MM.1S (cell line): ENCODE measurements around the gene TMCC1.
A peak's percentile ranks its signal among the peaks of the same experiment; 100 is the strongest.

ENCODE experiments used
- DNase-seq: peaks from one replicate; pipeline ENCODE4 v3.0.0-alpha.2; 2015
- H2AFZ ChIP-seq: fragments of 300-600 bp; sonication (generic); 2 replicates; pipeline ENCODE4 v1.6.0; 2016; ENCODE audit warnings: antibody characterized with exemption, low read length
- H3F3A ChIP-seq: fragments of 300-600 bp; sonication (generic); 2 replicates; pipeline ENCODE4 v1.6.1; 2016; ENCODE audit warnings: mild to moderate bottlenecking, antibody characterized with exemption, low read length, moderate library complexity, mixed read lengths; ENCODE audit not compliant: insufficient read depth
- H3K27ac ChIP-seq: fragments of 300-600 bp; sonication (generic); 2 replicates; pipeline ENCODE4 v1.5.1; 2016; ENCODE audit warnings: mild to moderate bottlenecking, low read length
- H3K27me3 ChIP-seq: fragments of 300-600 bp; sonication (generic); replicated peaks from 2 replicates; pipeline ENCODE4 v1.6.0; 2016; ENCODE audit warnings: low read length; ENCODE audit not compliant: insufficient read depth
- H3K36me3 ChIP-seq: fragments of 300-600 bp; sonication (generic); replicated peaks from 2 replicates; pipeline ENCODE4 v1.6.1; 2016; ENCODE audit warnings: mild to moderate bottlenecking, low read length, mixed read lengths; ENCODE audit not compliant: insufficient read depth
- H3K4me1 ChIP-seq: fragments of 300-600 bp; sonication (generic); 2 replicates; pipeline ENCODE4 v1.6.1; 2016; ENCODE audit warnings: low read length, mixed read lengths
- H3K4me2 ChIP-seq: fragments of 300-600 bp; sonication (generic); 2 replicates; pipeline ENCODE4 v1.6.0; 2016; ENCODE audit warnings: low read depth, low read length
- H3K4me3 ChIP-seq: fragments of 300-600 bp; sonication (generic); 2 replicates; pipeline ENCODE4 v1.5.1; 2016; ENCODE audit warnings: low read length, mixed read lengths
- H3K79me2 ChIP-seq: fragments of 300-600 bp; sonication (generic); 2 replicates; pipeline ENCODE4 v1.6.1; 2016; ENCODE audit warnings: mixed run types, low read length, mixed read lengths
- H3K9ac ChIP-seq: fragments of 300-600 bp; sonication (generic); 2 replicates; pipeline ENCODE4 v1.6.1; 2016; ENCODE audit warnings: low read length, mixed read lengths
- H3K9me2 ChIP-seq: fragments of 300-600 bp; sonication (generic); replicated peaks from 2 replicates; pipeline ENCODE4 v1.6.1; 2016; ENCODE audit warnings: mild to moderate bottlenecking, low read length, mixed read lengths; ENCODE audit not compliant: insufficient read depth
- H3K9me3 ChIP-seq: fragments of 300-600 bp; sonication (generic); replicated peaks from 2 replicates; pipeline ENCODE4 v1.6.1; 2016; ENCODE audit warnings: mild to moderate bottlenecking, low read length, mixed read lengths; ENCODE audit not compliant: insufficient read depth
- H4K20me1 ChIP-seq: fragments of 300-600 bp; sonication (generic); 2 replicates; pipeline ENCODE4 v1.6.1; 2016; ENCODE audit warnings: mild to moderate bottlenecking, low read length, moderate library complexity, mixed read lengths; ENCODE audit not compliant: insufficient read depth
- CTCF ChIP-seq: fragments of 300-600 bp; sonication (generic); IDR thresholded peaks from 2 replicates; pipeline ENCODE4 v1.5.1; 2016; ENCODE audit warnings: antibody characterized with exemption, low read length, mixed read lengths
- EZH2 ChIP-seq: fragments of 300-600 bp; sonication (generic); optimal IDR thresholded peaks from 2 replicates; pipeline ENCODE3; 2017; ENCODE audit warnings: low read depth, mild to moderate bottlenecking, antibody characterized with exemption, low read length, mixed read lengths
- EZH2phosphoT487 ChIP-seq: fragments of 300-600 bp; sonication (generic); IDR thresholded peaks from 2 replicates; pipeline ENCODE4 v1.6.1; 2018; ENCODE audit warnings: antibody characterized with exemption, low read length

The TMCC1 gene

GRCh38 chr3:129626744-129627349, 266.7 kb downstream of the TMCC1 start:
- no peaks in the 10 kb centered on the region for H3K79me2 ChIP-seq
- peak overlapping the region; percentile 95 for H2AFZ ChIP-seq
- peak overlapping the region; percentile 100 for H3K4me2 ChIP-seq
- H3K9ac ChIP-seq = peak overlapping the region; percentile 77
- no peaks in the 10 kb centered on the region for H3K36me3 ChIP-seq
- H3K4me3 ChIP-seq = peak overlapping the region; percentile 80
- TF ChIP-seq EZH2phosphoT487 (no peak), EZH2 (no peak), CTCF (no peak; the same call in 1 of the 2 replicates)
- peaks cover 4% of the 10 kb centered on the region; the same call in 1 of the 2 replicates for H3F3A ChIP-seq
- peak overlapping the region; percentile 45; the same call in 1 of the 2 replicates for H3K27ac ChIP-seq
- no peaks in the 10 kb centered on the region for H4K20me1 ChIP-seq
- peaks cover 5% of the 10 kb centered on the region for H3K4me1 ChIP-seq
- peak; percentile 92 for DNase-seq
- H3K9me2 ChIP-seq = no peaks in the 10 kb centered on the region
- no peaks in the 10 kb centered on the region for H3K27me3 ChIP-seq
- H3K9me3 ChIP-seq = no peaks in the 10 kb centered on the region

GRCh38 chr3:129625072-129625874, 268.2 kb downstream of the TMCC1 start:
- no peaks in the 10 kb centered on the region for H3K9me3 ChIP-seq
- H3K27me3 ChIP-seq = no peaks in the 10 kb centered on the region
- no peak overlapping the region for H3K4me3 ChIP-seq
- H3K9ac ChIP-seq = no peak overlapping the region
- H3K4me1 ChIP-seq = peaks cover 5% of the 10 kb centered on the region
- DNase-seq = no peak
- peaks cover 4% of the 10 kb centered on the region; the same call in 1 of the 2 replicates for H3F3A ChIP-seq
- H3K79me2 ChIP-seq = no peaks in the 10 kb centered on the region
- no peaks in the 10 kb centered on the region for H3K36me3 ChIP-seq
- no peak overlapping the region for H3K27ac ChIP-seq
- no peak overlapping the region for H3K4me2 ChIP-seq
- no peak overlapping the region for H2AFZ ChIP-seq
- TF ChIP-seq CTCF (no peak), EZH2phosphoT487 (no peak), EZH2 (no peak)
- H4K20me1 ChIP-seq = no peaks in the 10 kb centered on the region
- no peaks in the 10 kb centered on the region for H3K9me2 ChIP-seq

- Histone ChIP-seq H4K20me1 (no peaks in the 10 kb centered on the region), H3K79me2 (no peaks in the 10 kb centered on the region), H3K4me3 (no peak overlapping the region), H3K9me3 (no peaks in the 10 kb centered on the region), H3K4me1 (peaks cover 5% of the 10 kb centered on the region), H3K27me3 (no peaks in the 10 kb centered on the region), H3K27ac (no peak overlapping the region), H3F3A (peaks cover 4% of the 10 kb centered on the region; the same call in 1 of the 2 replicates), H3K4me2 (no peak overlapping the region), H3K9ac (no peak overlapping the region), H2AFZ (no peak overlapping the region), H3K36me3 (no peaks in the 10 kb centered on the region), H3K9me2 (no peaks in the 10 kb centered on the region)
- DNase-seq = no peak
- TF ChIP-seq EZH2 = no peak
Observed at GRCh38 chr3:129624347-129625071, 269.0 kb downstream of the TMCC1 start.
